Muscle of leg (tissue), 11 donors: Measurements from ENCODE around the gene TECTB. TPM values are rescaled to one million over a fixed set of nuclear protein-coding genes. Genes with fewer than 3 reads are reported as not detected.
A peak's percentile ranks its signal among the peaks of the same experiment; 100 is the strongest.

Experiments
- DNase-seq: peaks from one replicate; pipeline ENCODE4 v3.0.0; 2013
- H3K27ac ChIP-seq: one replicate; pipeline ENCODE4 v1.5.1; 2013; ENCODE audit warnings: mild to moderate bottlenecking, low read length, control low read depth
- H3K27me3 ChIP-seq: one replicate; pipeline ENCODE4 v1.6.1; 2013; ENCODE audit warnings: low read length; ENCODE audit not compliant: control insufficient read depth, insufficient read depth
- H3K36me3 ChIP-seq: one replicate; pipeline ENCODE4 v1.6.1; 2013; ENCODE audit warnings: low read length; ENCODE audit not compliant: control insufficient read depth, insufficient read depth
- H3K4me1 ChIP-seq: one replicate; pipeline ENCODE4 v1.6.1; 2013; ENCODE audit warnings: low read length; ENCODE audit not compliant: control insufficient read depth, insufficient read depth
- H3K4me3 ChIP-seq: one replicate; pipeline ENCODE4 v1.5.1; 2013; ENCODE audit warnings: low read length, control low read depth
- H3K9me3 ChIP-seq: replicated peaks from 2 replicates; pipeline ENCODE4 v1.6.1; 2013; ENCODE audit warnings: low read depth, low read length; ENCODE audit not compliant: control insufficient read depth
- WGBS: methylation state at CpG from one replicate; pipeline ENCODE4 v1.1.5; 2013; ENCODE audit warnings: missing lambda C conversion rate; ENCODE audit not compliant: insufficient coverage; 5-methylcytosine and 5-hydroxymethylcytosine counted together
- polyA plus RNA-seq, 8 donors: library from polyadenylated mRNA; unstranded; fragments of 120-200 nt; gene quantifications; one replicate each; pipeline versions ENCODE4 v1.2.1 to v1.2.3, GENCODE V29; 2013; ENCODE audit warnings: inconsistent platforms in 1 of 8, low replicate concordance in 1 of 8; ENCODE audit not compliant: insufficient read length in 8 of 8, insufficient read depth in 1 of 8
- total RNA-seq: library from RNA; stranded (reverse); fragments of 120-200 nt; gene quantifications from one replicate; pipeline ENCODE4 v1.2.4, GENCODE V29; 2013

The TECTB gene
- total and polyA plus RNA-seq, 9 donors, result 0.04 to 0.07 (median 0.05) TPM; not detected in 5

- Histone ChIP-seq H3K4me3 (no peak overlapping the region), H3K36me3 (no peaks in the 10 kb centered on the region), H3K4me1 (no peaks in the 10 kb centered on the region), H3K9me3 (no peaks in the 10 kb centered on the region), H3K27me3 (no peaks in the 10 kb centered on the region), H3K27ac (no peak overlapping the region)
- DNase-seq, result no peak
- WGBS, result 75% methylated on average over 2 of the region's 3 CpGs
Measured at GRCh38 chr10:112304267-112304859, 21.2 kb downstream of the TECTB start.

- H3K27ac ChIP-seq, result no peak overlapping the region
Measured at GRCh38 chr10:112307358-112308124, 24.3 kb downstream of the TECTB start.

GRCh38 chr10:112308125-112308502 is 24.9 kb downstream of the TECTB start:
- no peak for DNase-seq
- Histone ChIP-seq H3K4me3 (no peak overlapping the region), H3K9me3 (no peaks in the 10 kb centered on the region), H3K4me1 (no peaks in the 10 kb centered on the region), H3K27me3 (no peaks in the 10 kb centered on the region), H3K36me3 (no peaks in the 10 kb centered on the region), H3K27ac (no peak overlapping the region)
- WGBS, result no CpG with 5 or more reads among the region's 3 CpGs

More at GRCh38 chr10:112307358-112308124, 24.3 kb downstream of the TECTB start:
- Histone ChIP-seq H3K36me3 (no peaks in the 10 kb centered on the region), H3K9me3 (no peaks in the 10 kb centered on the region), H3K4me3 (no peak overlapping the region), H3K4me1 (no peaks in the 10 kb centered on the region), H3K27me3 (no peaks in the 10 kb centered on the region)
- WGBS, result 19% methylated on average over 4 of the region's 7 CpGs
- no peak for DNase-seq

- 83% methylated on average over 3 of the region's 3 CpGs for WGBS
- no peak overlapping the region for H3K27ac ChIP-seq
- peaks cover 7% of the 10 kb centered on the region for H3K27me3 ChIP-seq
- H3K36me3 ChIP-seq, result no peaks in the 10 kb centered on the region
- no peak for DNase-seq
- H3K4me1 ChIP-seq, result no peaks in the 10 kb centered on the region
- no peaks in the 10 kb centered on the region for H3K9me3 ChIP-seq
- H3K4me3 ChIP-seq, result no peak overlapping the region
Measured at GRCh38 chr10:112311481-112311880, 28.3 kb downstream of the TECTB start.

- Histone ChIP-seq H3K4me1 (no peaks in the 10 kb centered on the region), H3K36me3 (no peaks in the 10 kb centered on the region), H3K27me3 (peaks cover 7% of the 10 kb centered on the region), H3K4me3 (no peak overlapping the region), H3K27ac (no peak overlapping the region), H3K9me3 (no peaks in the 10 kb centered on the region)
- WGBS, result 50% methylated on average over 1 of the region's 3 CpGs
- no peak for DNase-seq
Measured at GRCh38 chr10:112313234-112313633, 30.0 kb downstream of the TECTB start.

- peaks cover 7% of the 10 kb centered on the region for H3K27me3 ChIP-seq
- H3K27ac ChIP-seq, result no peak overlapping the region
- no peaks in the 10 kb centered on the region for H3K9me3 ChIP-seq
- DNase-seq, result no peak
- no peaks in the 10 kb centered on the region for H3K4me1 ChIP-seq
- H3K4me3 ChIP-seq, result no peak overlapping the region
- H3K36me3 ChIP-seq, result no peaks in the 10 kb centered on the region
- WGBS, result 70% methylated on average over 2 of the region's 7 CpGs
Measured at GRCh38 chr10:112313911-112314310, 30.7 kb downstream of the TECTB start.

GRCh38 chr10:112314822-112315474 is 31.7 kb downstream of the TECTB start:
- H3K4me3 ChIP-seq, result no peak overlapping the region
- no peak overlapping the region for H3K27ac ChIP-seq
- DNase-seq, result peak; percentile 80
- H3K9me3 ChIP-seq, result no peaks in the 10 kb centered on the region
- peaks cover 7% of the 10 kb centered on the region for H3K27me3 ChIP-seq
- H3K36me3 ChIP-seq, result no peaks in the 10 kb centered on the region
- WGBS, result 90% methylated on average over 2 of the region's 10 CpGs
- H3K4me1 ChIP-seq, result no peaks in the 10 kb centered on the region

- WGBS, result no CpG with 5 or more reads among the region's 3 CpGs
- no peaks in the 10 kb centered on the region for H3K4me1 ChIP-seq
- no peaks in the 10 kb centered on the region for H3K9me3 ChIP-seq
- DNase-seq, result no peak
- H3K36me3 ChIP-seq, result no peaks in the 10 kb centered on the region
- no peaks in the 10 kb centered on the region for H3K27me3 ChIP-seq
- no peak overlapping the region for H3K27ac ChIP-seq
- H3K4me3 ChIP-seq, result no peak overlapping the region
Measured at GRCh38 chr10:112327678-112328077, 44.5 kb downstream of the TECTB start.

- WGBS, result 44% methylated on average over 2 of the region's 4 CpGs
Measured at GRCh38 chr10:112330162-112330561, 47.0 kb downstream of the TECTB start.

GRCh38 chr10:112330607-112331160 is 47.5 kb downstream of the TECTB start:
- Histone ChIP-seq H3K9me3 (no peaks in the 10 kb centered on the region), H3K36me3 (no peaks in the 10 kb centered on the region), H3K4me1 (no peaks in the 10 kb centered on the region), H3K27me3 (no peaks in the 10 kb centered on the region), H3K27ac (no peak overlapping the region), H3K4me3 (no peak overlapping the region)
- peak; percentile 49 for DNase-seq
- no CpG with 5 or more reads among the region's 1 CpG for WGBS

More at GRCh38 chr10:112330162-112330561, 47.0 kb downstream of the TECTB start:
- Histone ChIP-seq H3K27me3 (no peaks in the 10 kb centered on the region), H3K36me3 (no peaks in the 10 kb centered on the region), H3K4me3 (no peak overlapping the region), H3K27ac (no peak overlapping the region), H3K4me1 (no peaks in the 10 kb centered on the region), H3K9me3 (no peaks in the 10 kb centered on the region)
- no peak for DNase-seq
